Esophagus squamous epithelium (tissue), 5 donors: ENCODE results near the gene NID1. TPM values are rescaled to one million over a fixed set of nuclear protein-coding genes. Genes with fewer than 3 reads are reported as not detected.

Experiments
- DNase-seq: peaks from one replicate; lab custom pipeline; 2025; lab: John Stamatoyannopoulos, UW
- H3K27ac ChIP-seq, 4 donors: fragments of 200-600 bp; sonication (generic); one replicate each; pipeline ENCODE4 v1.5.1; 2016 to 2019; ENCODE audit warnings: mild to moderate bottlenecking in 1 of 4
- H3K27me3 ChIP-seq, 4 donors: fragments of 200-600 bp; sonication (generic); 1 replicate in 3 of 4; 2 replicates in 1 of 4; pipeline versions ENCODE4 v1.5.1 to v1.6.0; 2017 to 2021; ENCODE audit warnings: antibody characterized with exemption in 1 of 4
- H3K36me3 ChIP-seq, 3 donors: fragments of 200-600 bp; sonication (generic); one replicate each; pipeline ENCODE4 v1.5.1; 2016 to 2019
- H3K4me1 ChIP-seq, 3 donors: fragments of 200-600 bp; sonication (generic); one replicate each; pipeline ENCODE4 v1.5.1; 2017 to 2019
- H3K4me3 ChIP-seq, 4 donors: fragments of 200-600 bp; sonication (generic); 1 replicate in 3 of 4; 2 replicates in 1 of 4; pipeline ENCODE4 v1.5.1; 2016 to 2019; ENCODE audit warnings: mild to moderate bottlenecking in 2 of 4, moderate library complexity in 1 of 4
- H3K9me3 ChIP-seq, 3 donors: fragments of 200-600 bp; sonication (generic); one replicate each; pipeline ENCODE4 v1.5.1; 2016 to 2019
- POLR2A ChIP-seq, 4 donors: fragments of 450-650 bp; IDR thresholded peaks; one replicate each; pipeline ENCODE4 v1.6.1; 2017; ENCODE audit warnings: antibody characterized with exemption in 4 of 4, mild to moderate bottlenecking in 4 of 4, moderate library complexity in 3 of 4
- WGBS, 2 donors: methylation state at CpG; one replicate each; pipeline ENCODE4 v1.1.5; 2018; 5-methylcytosine and 5-hydroxymethylcytosine counted together
- intact Hi-C: fragments of 100-400 bp; cut with DNase I; formaldehyde crosslinking; loops from one replicate; pipeline ENCODE4 v1.15.0; 2022
- total RNA-seq, 4 donors: library from RNA; depleted of rRNA; stranded (reverse); fragments of >200 nt; gene quantifications; one replicate each; pipeline ENCODE4 v1.1.0, GENCODE V29; 2016
- TF ChIP-seq, protein P1 (sequence below), 6 experiments: fragments of 450-650 bp in 4 of 6; fragments of 200-600 bp in 2 of 6; sonication (generic) in 2 of 6; IDR thresholded peaks; one replicate each; pipeline ENCODE4 v1.5.1; 2016 to 2019; ENCODE audit warnings: antibody characterized with exemption in 6 of 6, mild to moderate bottlenecking in 4 of 6, moderate library complexity in 4 of 6
- donor health status: DM: yes; HTN: yes; CAD: no.

Gene NID1, protein sequence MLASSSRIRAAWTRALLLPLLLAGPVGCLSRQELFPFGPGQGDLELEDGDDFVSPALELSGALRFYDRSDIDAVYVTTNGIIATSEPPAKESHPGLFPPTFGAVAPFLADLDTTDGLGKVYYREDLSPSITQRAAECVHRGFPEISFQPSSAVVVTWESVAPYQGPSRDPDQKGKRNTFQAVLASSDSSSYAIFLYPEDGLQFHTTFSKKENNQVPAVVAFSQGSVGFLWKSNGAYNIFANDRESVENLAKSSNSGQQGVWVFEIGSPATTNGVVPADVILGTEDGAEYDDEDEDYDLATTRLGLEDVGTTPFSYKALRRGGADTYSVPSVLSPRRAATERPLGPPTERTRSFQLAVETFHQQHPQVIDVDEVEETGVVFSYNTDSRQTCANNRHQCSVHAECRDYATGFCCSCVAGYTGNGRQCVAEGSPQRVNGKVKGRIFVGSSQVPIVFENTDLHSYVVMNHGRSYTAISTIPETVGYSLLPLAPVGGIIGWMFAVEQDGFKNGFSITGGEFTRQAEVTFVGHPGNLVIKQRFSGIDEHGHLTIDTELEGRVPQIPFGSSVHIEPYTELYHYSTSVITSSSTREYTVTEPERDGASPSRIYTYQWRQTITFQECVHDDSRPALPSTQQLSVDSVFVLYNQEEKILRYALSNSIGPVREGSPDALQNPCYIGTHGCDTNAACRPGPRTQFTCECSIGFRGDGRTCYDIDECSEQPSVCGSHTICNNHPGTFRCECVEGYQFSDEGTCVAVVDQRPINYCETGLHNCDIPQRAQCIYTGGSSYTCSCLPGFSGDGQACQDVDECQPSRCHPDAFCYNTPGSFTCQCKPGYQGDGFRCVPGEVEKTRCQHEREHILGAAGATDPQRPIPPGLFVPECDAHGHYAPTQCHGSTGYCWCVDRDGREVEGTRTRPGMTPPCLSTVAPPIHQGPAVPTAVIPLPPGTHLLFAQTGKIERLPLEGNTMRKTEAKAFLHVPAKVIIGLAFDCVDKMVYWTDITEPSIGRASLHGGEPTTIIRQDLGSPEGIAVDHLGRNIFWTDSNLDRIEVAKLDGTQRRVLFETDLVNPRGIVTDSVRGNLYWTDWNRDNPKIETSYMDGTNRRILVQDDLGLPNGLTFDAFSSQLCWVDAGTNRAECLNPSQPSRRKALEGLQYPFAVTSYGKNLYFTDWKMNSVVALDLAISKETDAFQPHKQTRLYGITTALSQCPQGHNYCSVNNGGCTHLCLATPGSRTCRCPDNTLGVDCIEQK
- total RNA-seq, result 100 to 1,000 TPM in 1 of 4 donors, 10 to 100 TPM in 2, 1 to 10 TPM in 1; 3.6 to 120 (median 28.5) TPM

DNA sequence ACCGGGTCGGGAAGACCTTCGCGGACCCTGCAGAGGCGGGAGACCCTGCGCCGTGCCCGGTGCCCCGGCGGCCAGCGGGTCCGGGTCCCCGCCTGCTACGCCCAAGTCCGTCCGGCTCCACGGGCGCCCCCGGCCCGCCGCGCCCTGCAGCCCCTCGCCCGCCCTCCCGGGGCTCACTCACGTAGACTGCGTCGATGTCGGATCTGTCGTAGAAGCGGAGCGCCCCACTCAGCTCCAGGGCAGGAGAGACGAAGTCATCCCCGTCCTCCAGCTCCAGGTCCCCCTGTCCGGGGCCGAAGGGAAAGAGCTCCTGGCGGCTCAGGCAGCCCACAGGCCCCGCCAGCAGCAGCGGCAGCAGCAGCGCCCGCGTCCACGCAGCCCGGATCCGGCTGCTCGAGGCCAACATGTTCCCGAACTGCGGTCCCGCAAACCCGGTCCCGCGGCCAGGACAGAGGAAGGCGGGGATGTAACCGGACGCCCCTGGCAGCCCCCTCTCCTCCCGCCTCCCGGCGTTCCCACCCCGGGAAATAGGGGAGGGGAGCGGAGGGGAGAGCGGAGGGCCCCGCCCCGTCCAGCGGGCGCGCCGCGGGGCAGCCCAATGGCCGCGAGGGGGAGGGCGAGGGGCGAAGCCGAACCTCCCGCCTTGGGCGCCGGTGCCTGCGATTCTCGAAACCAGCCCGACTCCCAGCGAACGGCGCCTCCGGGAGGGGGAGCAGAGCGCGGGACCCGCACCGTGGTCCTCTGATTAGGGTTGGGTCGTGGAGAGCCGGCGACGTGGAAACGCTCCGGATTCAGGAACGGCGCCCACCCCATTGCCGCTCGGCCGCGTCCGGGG, at the start of gene NID1:
NID1 (minus strand) TSS at position 417 of the 835 bp plus-strand sequence; CDS start at position 406, 11 bp downstream.
- H3K27me3 ChIP-seq, result peaks cover 0 to 47% (median 2%) of the 10 kb centered on the region in 4 donors
- H3K9me3 ChIP-seq, result no peaks in the 10 kb centered on the region
- no peaks in the 10 kb centered on the region for H3K36me3 ChIP-seq
- peak within 1 kb of the TSS; percentile 58 to 83 (median 68) for H3K4me3 ChIP-seq
- TF ChIP-seq POLR2A (IDR thresholded peaks at IDR 0.05), result peak in 3 of 4 donors; percentile 10 to 82 (median 81)
- TF ChIP-seq, protein P1, sequence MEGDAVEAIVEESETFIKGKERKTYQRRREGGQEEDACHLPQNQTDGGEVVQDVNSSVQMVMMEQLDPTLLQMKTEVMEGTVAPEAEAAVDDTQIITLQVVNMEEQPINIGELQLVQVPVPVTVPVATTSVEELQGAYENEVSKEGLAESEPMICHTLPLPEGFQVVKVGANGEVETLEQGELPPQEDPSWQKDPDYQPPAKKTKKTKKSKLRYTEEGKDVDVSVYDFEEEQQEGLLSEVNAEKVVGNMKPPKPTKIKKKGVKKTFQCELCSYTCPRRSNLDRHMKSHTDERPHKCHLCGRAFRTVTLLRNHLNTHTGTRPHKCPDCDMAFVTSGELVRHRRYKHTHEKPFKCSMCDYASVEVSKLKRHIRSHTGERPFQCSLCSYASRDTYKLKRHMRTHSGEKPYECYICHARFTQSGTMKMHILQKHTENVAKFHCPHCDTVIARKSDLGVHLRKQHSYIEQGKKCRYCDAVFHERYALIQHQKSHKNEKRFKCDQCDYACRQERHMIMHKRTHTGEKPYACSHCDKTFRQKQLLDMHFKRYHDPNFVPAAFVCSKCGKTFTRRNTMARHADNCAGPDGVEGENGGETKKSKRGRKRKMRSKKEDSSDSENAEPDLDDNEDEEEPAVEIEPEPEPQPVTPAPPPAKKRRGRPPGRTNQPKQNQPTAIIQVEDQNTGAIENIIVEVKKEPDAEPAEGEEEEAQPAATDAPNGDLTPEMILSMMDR (IDR thresholded peaks at IDR 0.05), result peak in 3 of 6 experiments; percentile 18 to 32 (median 27)
- DNase-seq, result no peak
- peak within 1 kb of the TSS; percentile 83 to 97 (median 92) for H3K27ac ChIP-seq
- 0% methylated on average over 11 of the region's 100 CpGs; no CpG with 5 or more reads in 1 of the 2 donors for WGBS, 2 donors
- H3K4me1 ChIP-seq, result peaks cover 0 to 62% (median 7%) of the 10 kb centered on the region in 3 donors
- intact Hi-C loops, result no loop called here

DNA sequence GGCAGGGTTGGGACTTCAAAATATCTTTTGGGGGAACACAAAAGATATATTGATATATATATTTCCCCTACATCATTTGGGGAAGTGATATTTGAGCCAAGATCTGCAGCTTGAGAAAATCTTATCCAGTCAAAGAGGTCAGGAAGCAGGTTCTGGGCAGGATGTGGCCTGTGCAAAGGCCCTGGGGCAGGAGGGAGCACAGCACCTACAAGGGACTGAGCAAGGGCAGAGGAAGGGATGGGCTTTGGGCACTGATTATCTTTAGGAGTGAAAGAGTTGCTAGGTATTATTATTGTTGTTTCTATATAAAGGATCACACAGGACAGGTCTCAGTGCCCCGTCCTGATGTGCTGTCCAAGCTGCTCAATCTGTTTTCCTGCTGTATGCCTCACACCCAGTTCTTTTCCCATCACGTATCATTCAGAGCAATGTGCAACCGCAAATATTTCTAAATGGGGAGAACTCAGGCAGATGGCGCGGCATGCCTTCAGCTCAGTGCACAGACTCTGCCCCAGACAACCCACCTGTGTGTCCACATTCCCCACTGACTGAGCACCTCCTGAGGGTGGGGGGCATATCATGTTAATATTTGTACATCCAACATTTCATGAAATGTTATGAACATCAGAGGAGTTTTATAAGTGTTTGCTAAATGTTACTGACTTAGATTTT, 49.3 kb upstream of the NID1 start:
- Histone ChIP-seq H3K27ac (no peak overlapping the region), H3K4me3 (no peak overlapping the region), H3K27me3 (no peaks in the 10 kb centered on the region), H3K36me3 (no peaks in the 10 kb centered on the region), H3K9me3 (no peaks in the 10 kb centered on the region), H3K4me1 (peaks cover 0 to 12% (median 0%) of the 10 kb centered on the region in 3 donors)
- intact Hi-C loops, result no loop called here
- WGBS, 2 donors, result 93 to 95% methylated on average over 5 of the region's 5 CpGs
- TF ChIP-seq, protein P1 (IDR thresholded peaks at IDR 0.05), result no peak
- TF ChIP-seq POLR2A (IDR thresholded peaks at IDR 0.05), result no peak
- DNase-seq, result no peak

DNA sequence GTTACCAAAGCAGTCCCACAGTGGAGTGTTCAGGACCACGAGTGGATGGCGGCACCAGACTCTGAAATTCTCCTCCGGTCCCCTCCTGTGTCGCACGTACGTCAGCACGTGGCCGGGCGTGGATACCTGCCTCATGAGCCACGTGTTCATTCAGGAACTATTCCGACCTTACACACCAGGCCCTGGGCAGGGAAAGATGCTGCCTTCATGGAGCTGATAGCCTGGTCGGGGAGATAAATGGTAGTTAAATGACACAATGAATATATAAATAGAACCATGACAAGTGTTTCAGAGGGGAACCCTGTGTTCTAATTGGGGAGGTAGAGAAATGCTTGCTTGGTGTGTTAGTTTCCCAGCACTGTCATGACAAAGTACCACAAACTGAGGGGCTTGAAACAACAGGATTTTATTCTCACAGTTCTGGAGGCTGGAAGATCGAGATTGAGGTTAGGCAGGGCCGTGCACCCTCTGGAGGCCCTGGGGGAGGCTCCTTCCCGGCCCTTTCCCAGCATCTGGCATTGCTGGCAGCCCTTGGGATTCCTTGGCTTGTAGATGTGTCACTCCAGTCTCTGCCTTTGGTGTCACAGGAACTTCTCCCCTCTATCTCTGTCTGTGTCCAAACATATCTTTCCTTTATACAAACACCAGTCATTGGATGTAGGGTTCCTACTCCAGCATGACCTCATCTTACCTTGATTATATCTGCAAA, 48.6 kb upstream of the NID1 start:
- Histone ChIP-seq H3K4me1 (peaks cover 0 to 13% (median 0%) of the 10 kb centered on the region in 3 donors), H3K27me3 (no peaks in the 10 kb centered on the region), H3K4me3 (no peak overlapping the region), H3K36me3 (no peaks in the 10 kb centered on the region), H3K27ac (no peak overlapping the region), H3K9me3 (no peaks in the 10 kb centered on the region)
- DNase-seq, result no peak
- no peak for TF ChIP-seq POLR2A (IDR thresholded peaks at IDR 0.05)
- TF ChIP-seq, protein P1 (IDR thresholded peaks at IDR 0.05), result no peak
- 82 to 83% methylated on average over 13 to 14 of the region's 15 CpGs for WGBS, 2 donors
- intact Hi-C loops, result no loop called here

DNA sequence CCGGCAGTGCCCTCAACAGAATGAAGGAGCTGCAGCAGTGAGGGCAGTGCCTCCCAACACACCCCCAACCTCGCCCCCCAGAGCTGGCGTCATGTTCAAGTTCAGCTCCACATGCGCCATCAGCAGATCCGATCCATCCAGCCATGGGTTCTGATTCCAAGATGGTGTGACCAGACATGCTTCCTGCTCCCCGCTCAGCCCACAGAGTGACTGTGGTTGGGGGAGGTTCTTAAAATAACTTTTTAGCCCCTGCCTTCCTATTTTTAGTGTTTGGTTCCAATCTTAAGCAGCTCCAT, 47.4 kb upstream of the NID1 start:
- H3K36me3 ChIP-seq, result no peaks in the 10 kb centered on the region

More for the DNA sequence above, 47.4 kb upstream of the NID1 start:
- Histone ChIP-seq H3K4me1 (peaks cover 0 to 7% (median 0%) of the 10 kb centered on the region in 3 donors), H3K27me3 (no peaks in the 10 kb centered on the region), H3K27ac (no peak overlapping the region), H3K9me3 (no peaks in the 10 kb centered on the region), H3K4me3 (no peak overlapping the region)
- no peak for DNase-seq
- intact Hi-C loops, result no loop called here
- TF ChIP-seq POLR2A (IDR thresholded peaks at IDR 0.05), result no peak
- TF ChIP-seq, protein P1 (IDR thresholded peaks at IDR 0.05), result no peak
- whole genome bisulfite sequencing, 2 donors, result 90 to 94% methylated on average over 6 of the region's 6 CpGs
